SK-N-SH (cell line): ENCODE results near the gene TIGD7.

Experiments used
- EP300 ChIP-seq, 2 experiments: IDR thresholded peaks; 2 replicates each; pipeline versions ENCODE4 v1.4.0 to v1.6.1; 2012; ENCODE audit warnings: borderline replicate concordance in 1 of 2, low read depth in 1 of 2, low read length in 1 of 2
- EZH2phosphoT487 ChIP-seq: fragments of 200-600 bp; sonication (generic); IDR thresholded peaks from 2 replicates; pipeline ENCODE4 v1.6.1; 2017; ENCODE audit warnings: low read depth, mixed run types, mild to moderate bottlenecking, antibody characterized with exemption, moderate library complexity, borderline replicate concordance
- GATA2 ChIP-seq: sonication (generic); formaldehyde crosslinking; IDR thresholded peaks from 2 replicates; pipeline ENCODE4 v1.5.0; 2020; ENCODE audit warnings: mild to moderate bottlenecking, missing genetic modification reagents
- RFX5 ChIP-seq: IDR thresholded peaks from 2 replicates; pipeline ENCODE4 v1.6.1; 2012; ENCODE audit warnings: mild to moderate bottlenecking, improper control_type of control experiment, low read length
- SMC3 ChIP-seq: IDR thresholded peaks from 2 replicates; pipeline ENCODE4 v1.6.1; 2012; ENCODE audit warnings: low read depth, low read length, improper control_type of control experiment
- TAF1 ChIP-seq: IDR thresholded peaks from 2 replicates; pipeline ENCODE4 v1.6.1; 2012; ENCODE audit warnings: low read depth, mild to moderate bottlenecking, low read length, moderate library complexity, borderline replicate concordance
- TCF12 ChIP-seq: IDR thresholded peaks from 2 replicates; pipeline ENCODE4 v1.4.0; 2012
- TEAD4 ChIP-seq: IDR thresholded peaks from 2 replicates; pipeline ENCODE4 v1.4.0; 2012; ENCODE audit warnings: mild to moderate bottlenecking, borderline replicate concordance; ENCODE audit not compliant: insufficient read depth
- YY1 ChIP-seq: IDR thresholded peaks from 2 replicates; pipeline ENCODE4 v1.4.0; 2012; ENCODE audit warnings: low read depth, mild to moderate bottlenecking
- TF ChIP-seq, protein P1 (sequence below): fragments of 200-600 bp; sonication (generic); IDR thresholded peaks from 2 replicates; pipeline ENCODE4 v1.6.1; 2017; ENCODE audit warnings: antibody characterized with exemption, mild to moderate bottlenecking, moderate library complexity
- TF ChIP-seq, protein P2 (sequence below): IDR thresholded peaks from 2 replicates; pipeline ENCODE4 v1.6.1; 2012; ENCODE audit warnings: mild to moderate bottlenecking, low read depth, low read length, moderate library complexity
- TF ChIP-seq, protein P3 (sequence below): IDR thresholded peaks from 2 replicates; pipeline ENCODE4 v1.4.0; 2012; ENCODE audit warnings: low read depth, borderline replicate concordance

GRCh38 chr16:3283543-3284447, 21.4 kb downstream of the TIGD7 start:
- TF ChIP-seq TAF1 (no peak), GATA2 (CRISPR knock-in tag) (no peak), YY1 (no peak), TCF12 (no peak), RFX5 (no peak), TEAD4 (no peak), SMC3 (no peak), EP300 (IDR thresholded peaks at IDR 0.05; ENCODE audit: borderline replicate concordance in 1 of 2, low read depth in 1 of 2, low read length in 1 of 2) (no peak), EZH2phosphoT487 (no peak)
- TF ChIP-seq, protein P1, sequence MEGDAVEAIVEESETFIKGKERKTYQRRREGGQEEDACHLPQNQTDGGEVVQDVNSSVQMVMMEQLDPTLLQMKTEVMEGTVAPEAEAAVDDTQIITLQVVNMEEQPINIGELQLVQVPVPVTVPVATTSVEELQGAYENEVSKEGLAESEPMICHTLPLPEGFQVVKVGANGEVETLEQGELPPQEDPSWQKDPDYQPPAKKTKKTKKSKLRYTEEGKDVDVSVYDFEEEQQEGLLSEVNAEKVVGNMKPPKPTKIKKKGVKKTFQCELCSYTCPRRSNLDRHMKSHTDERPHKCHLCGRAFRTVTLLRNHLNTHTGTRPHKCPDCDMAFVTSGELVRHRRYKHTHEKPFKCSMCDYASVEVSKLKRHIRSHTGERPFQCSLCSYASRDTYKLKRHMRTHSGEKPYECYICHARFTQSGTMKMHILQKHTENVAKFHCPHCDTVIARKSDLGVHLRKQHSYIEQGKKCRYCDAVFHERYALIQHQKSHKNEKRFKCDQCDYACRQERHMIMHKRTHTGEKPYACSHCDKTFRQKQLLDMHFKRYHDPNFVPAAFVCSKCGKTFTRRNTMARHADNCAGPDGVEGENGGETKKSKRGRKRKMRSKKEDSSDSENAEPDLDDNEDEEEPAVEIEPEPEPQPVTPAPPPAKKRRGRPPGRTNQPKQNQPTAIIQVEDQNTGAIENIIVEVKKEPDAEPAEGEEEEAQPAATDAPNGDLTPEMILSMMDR = no peak
- TF ChIP-seq, protein P2, sequence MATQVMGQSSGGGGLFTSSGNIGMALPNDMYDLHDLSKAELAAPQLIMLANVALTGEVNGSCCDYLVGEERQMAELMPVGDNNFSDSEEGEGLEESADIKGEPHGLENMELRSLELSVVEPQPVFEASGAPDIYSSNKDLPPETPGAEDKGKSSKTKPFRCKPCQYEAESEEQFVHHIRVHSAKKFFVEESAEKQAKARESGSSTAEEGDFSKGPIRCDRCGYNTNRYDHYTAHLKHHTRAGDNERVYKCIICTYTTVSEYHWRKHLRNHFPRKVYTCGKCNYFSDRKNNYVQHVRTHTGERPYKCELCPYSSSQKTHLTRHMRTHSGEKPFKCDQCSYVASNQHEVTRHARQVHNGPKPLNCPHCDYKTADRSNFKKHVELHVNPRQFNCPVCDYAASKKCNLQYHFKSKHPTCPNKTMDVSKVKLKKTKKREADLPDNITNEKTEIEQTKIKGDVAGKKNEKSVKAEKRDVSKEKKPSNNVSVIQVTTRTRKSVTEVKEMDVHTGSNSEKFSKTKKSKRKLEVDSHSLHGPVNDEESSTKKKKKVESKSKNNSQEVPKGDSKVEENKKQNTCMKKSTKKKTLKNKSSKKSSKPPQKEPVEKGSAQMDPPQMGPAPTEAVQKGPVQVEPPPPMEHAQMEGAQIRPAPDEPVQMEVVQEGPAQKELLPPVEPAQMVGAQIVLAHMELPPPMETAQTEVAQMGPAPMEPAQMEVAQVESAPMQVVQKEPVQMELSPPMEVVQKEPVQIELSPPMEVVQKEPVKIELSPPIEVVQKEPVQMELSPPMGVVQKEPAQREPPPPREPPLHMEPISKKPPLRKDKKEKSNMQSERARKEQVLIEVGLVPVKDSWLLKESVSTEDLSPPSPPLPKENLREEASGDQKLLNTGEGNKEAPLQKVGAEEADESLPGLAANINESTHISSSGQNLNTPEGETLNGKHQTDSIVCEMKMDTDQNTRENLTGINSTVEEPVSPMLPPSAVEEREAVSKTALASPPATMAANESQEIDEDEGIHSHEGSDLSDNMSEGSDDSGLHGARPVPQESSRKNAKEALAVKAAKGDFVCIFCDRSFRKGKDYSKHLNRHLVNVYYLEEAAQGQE = no peak
- TF ChIP-seq, protein P3, sequence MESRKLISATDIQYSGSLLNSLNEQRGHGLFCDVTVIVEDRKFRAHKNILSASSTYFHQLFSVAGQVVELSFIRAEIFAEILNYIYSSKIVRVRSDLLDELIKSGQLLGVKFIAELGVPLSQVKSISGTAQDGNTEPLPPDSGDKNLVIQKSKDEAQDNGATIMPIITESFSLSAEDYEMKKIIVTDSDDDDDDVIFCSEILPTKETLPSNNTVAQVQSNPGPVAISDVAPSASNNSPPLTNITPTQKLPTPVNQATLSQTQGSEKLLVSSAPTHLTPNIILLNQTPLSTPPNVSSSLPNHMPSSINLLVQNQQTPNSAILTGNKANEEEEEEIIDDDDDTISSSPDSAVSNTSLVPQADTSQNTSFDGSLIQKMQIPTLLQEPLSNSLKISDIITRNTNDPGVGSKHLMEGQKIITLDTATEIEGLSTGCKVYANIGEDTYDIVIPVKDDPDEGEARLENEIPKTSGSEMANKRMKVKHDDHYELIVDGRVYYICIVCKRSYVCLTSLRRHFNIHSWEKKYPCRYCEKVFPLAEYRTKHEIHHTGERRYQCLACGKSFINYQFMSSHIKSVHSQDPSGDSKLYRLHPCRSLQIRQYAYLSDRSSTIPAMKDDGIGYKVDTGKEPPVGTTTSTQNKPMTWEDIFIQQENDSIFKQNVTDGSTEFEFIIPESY = no peak
